22Rv1 (cell line): ENCODE measurements around the gene KLK14.

Experiments used
- CTCF ChIP-seq: fragments of 450-650 bp; IDR thresholded peaks from 2 replicates; pipeline ENCODE4 v1.5.1; 2017; ENCODE audit warnings: mild to moderate bottlenecking
- ZFX ChIP-seq: fragments of 450-650 bp; IDR thresholded peaks from 2 replicates; pipeline ENCODE4 v1.6.1; 2017; ENCODE audit warnings: antibody characterized with exemption, borderline replicate concordance

DNA sequence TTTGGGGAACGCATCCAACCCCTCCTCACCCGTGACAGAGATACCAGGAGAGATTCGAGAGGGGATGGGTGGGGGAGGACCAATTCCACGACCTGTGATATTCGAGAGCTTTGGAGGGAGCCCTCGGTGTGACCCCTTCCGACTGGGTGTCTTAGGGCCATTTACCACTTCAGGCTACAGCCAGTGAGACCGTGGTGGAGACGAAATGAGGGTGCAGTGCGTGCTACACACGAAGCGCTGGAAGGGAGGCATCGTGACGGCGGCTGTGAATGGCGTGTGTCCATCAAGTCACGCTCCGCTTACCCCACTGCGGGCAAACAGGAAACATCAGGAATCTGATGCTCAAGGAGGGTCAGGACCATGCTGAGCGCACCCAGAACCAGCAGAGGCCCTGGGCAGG lies 15.1 kb upstream of the KLK14 start:
- TF ChIP-seq CTCF (no peak), ZFX (no peak)
